ENCODE measurements around the gene PNPLA6. TPM values are rescaled to one million over a fixed set of nuclear protein-coding genes. Genes with fewer than 3 reads are reported as not detected.
A peak's percentile ranks its signal among the peaks of the same experiment; 100 is the strongest.
"Not testable (repeated sequence)": the region's sequence is repeated elsewhere in the genome, so short reads cannot be mapped to it uniquely, and the experiment has no call there.

PNPLA6 gene
- total RNA-seq, 3 donors from 2014 or later, result 85.7 to 136 (median 121) TPM

DNA sequence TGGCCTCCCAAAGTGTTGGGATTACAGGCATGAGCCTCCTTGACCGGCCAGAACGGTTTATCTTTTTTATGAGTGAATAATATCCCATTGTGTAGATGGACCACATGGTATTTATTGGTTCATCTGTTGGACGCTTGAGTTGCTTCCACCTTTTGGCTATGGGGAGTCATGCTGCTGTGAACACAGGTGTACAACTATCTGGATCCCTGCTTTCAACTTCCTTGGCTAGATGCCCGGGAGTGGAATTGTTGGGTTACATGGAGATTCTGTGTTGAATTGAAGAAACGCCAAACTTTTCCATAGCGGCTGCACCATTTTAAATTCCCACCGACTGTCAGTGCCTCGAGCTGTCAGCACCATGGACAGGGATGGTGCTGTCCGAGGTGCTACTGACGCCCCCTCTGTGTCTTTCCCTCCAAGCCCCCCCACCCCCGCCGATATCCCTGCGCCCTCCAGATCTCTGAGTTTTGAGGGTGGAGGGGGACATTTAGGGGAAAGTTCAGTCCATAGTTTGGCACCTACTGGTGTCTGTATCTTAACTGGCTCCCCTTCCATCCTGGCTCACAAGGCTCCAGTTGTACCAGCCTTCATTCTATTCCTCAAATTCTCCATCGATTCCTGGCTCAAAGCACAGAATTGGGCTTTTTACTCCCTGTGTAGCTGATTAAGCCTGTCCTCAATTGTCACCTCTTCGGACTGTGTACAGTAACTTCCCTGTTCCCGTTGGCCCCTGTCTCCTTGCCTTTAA, 27.3 kb downstream of the PNPLA6 start:
- no peaks in the 10 kb centered on the region for H3K36me3 ChIP-seq (ENCODE audit: low read depth)
- no peak overlapping the region for H3K4me3 ChIP-seq
- H3K4me1 ChIP-seq (ENCODE audit: low read depth), result no peaks in the 10 kb centered on the region
- no peak for ATAC-seq
- intact Hi-C loops (cut with DNase I, micrococcal nuclease), result no loop called here
- no peaks in the 10 kb centered on the region for H3K9me3 ChIP-seq
- TF ChIP-seq, protein P1, sequence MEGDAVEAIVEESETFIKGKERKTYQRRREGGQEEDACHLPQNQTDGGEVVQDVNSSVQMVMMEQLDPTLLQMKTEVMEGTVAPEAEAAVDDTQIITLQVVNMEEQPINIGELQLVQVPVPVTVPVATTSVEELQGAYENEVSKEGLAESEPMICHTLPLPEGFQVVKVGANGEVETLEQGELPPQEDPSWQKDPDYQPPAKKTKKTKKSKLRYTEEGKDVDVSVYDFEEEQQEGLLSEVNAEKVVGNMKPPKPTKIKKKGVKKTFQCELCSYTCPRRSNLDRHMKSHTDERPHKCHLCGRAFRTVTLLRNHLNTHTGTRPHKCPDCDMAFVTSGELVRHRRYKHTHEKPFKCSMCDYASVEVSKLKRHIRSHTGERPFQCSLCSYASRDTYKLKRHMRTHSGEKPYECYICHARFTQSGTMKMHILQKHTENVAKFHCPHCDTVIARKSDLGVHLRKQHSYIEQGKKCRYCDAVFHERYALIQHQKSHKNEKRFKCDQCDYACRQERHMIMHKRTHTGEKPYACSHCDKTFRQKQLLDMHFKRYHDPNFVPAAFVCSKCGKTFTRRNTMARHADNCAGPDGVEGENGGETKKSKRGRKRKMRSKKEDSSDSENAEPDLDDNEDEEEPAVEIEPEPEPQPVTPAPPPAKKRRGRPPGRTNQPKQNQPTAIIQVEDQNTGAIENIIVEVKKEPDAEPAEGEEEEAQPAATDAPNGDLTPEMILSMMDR (IDR thresholded peaks at IDR 0.05), result no peak
- DNase-seq, result no peak

DNA sequence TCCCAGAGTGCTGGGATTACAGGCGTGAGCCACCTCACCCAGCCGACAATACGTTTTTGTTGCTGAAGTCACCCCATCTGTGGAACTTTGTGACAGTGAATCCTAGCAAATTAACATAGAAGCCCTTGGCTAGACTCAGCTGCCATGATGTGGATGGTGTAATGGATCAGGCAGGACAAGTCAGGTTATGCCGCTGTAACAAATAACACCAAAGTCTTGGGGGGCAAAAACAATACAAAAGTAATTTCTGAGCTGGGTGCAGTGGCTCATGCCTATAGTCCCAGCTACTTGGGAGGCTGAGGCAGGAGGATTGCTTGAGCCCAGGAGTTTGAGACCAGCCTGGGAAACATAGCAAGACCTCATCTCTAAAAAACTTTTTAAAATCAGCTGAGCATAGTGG, 29.3 kb downstream of the PNPLA6 start:
- no peak for DNase-seq
- ATAC-seq, result no peak
- H3K4me1 ChIP-seq (ENCODE audit: low read depth), result no peaks in the 10 kb centered on the region
- intact Hi-C loops (cut with DNase I, micrococcal nuclease), result loop anchor here in 1 of 2 donors (5.0 kb wide), 1 partner anchor 117 kb away; the partner anchor contains the start of gene TRAPPC5
- no peak overlapping the region for H3K4me3 ChIP-seq
- H3K36me3 ChIP-seq (ENCODE audit: low read depth), result no peaks in the 10 kb centered on the region
- no peaks in the 10 kb centered on the region for H3K9me3 ChIP-seq
- TF ChIP-seq, protein P1 (IDR thresholded peaks at IDR 0.05), result no peak

DNA sequence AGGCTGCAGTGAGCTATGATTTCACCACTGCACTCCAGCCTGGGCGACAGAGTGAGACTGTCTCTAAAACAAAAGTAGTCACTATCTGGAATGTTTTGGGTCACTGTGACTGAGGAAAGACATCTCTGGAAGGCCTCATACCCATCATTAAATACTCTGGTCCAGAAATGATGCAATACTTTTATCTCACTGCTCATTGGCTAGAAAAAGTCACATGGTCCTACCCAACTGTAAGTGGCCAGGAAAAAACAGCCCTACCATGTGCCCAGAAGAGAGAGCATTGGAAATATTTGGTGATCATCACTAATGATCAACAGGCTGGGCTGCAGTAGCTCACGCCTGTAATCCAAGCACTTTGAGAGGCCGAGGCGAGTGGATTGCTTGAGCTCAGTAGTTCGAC, 29.8 kb downstream of the PNPLA6 start:
- TF ChIP-seq, protein P1 (IDR thresholded peaks at IDR 0.05), result no peak

DNA sequence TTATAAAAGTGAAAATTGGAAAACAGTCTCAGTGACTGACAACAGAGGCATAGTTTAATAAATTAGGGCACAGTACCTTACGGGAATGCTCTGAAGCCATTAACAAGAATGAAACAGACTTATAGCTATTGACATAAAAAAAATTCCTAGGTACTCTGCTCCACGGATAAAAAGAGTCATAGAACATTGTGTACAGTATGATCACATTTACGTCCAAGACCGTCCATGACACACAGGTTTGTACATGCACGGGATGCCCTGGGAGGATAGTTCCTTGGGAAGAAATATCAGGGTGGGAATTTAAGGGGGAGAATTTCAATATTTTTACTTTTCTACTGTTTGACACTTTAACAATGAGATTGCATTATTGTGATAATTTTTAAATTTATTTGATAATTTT, 35.2 kb downstream of the PNPLA6 start:
- intact Hi-C loops (cut with DNase I, micrococcal nuclease), result no loop called here
- H3K9me3 ChIP-seq, result no peaks in the 10 kb centered on the region

More for the DNA sequence above, 29.8 kb downstream of the PNPLA6 start:
- intact Hi-C loops (cut with DNase I, micrococcal nuclease), result loop anchor here in 1 of 2 donors (5.0 kb wide), 1 partner anchor 117 kb away; the partner anchor contains the start of gene TRAPPC5
- Histone ChIP-seq H3K36me3 (ENCODE audit: low read depth) (no peaks in the 10 kb centered on the region), H3K4me3 (no peak overlapping the region), H3K9me3 (no peaks in the 10 kb centered on the region), H3K4me1 (ENCODE audit: low read depth) (no peaks in the 10 kb centered on the region)
- ATAC-seq (no peak), DNase-seq (no peak)

DNA sequence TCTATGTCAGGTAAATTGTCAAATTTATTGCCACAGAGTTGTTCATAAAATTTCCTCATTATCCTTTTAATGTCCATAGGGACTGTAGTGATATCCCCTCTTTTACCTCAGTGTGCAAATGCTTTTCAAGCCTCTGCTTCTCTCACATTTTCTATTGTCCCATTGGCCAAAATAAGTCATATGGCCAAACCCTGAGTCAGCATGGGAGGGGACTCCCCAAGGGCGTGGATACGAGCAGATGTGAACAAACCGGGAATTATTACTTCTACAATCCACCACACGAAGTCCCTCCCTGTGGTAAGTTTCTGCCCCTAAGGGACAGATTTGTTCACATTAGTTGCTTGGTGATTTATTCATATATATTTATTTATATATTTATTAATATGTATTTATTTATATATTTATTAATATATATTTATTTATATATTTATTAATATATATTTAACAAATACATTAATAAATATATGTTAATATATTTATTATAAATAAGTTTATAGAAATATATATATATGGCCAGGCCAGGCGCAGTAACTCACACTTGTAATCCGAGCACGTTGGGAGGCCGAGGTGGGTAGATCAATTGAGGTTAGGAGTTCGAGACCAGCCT, 40.0 kb downstream of the PNPLA6 start:
- H3K9me3 ChIP-seq, result no peaks in the 10 kb centered on the region
- intact Hi-C loops (cut with DNase I, micrococcal nuclease), result no loop called here
- no peaks in the 10 kb centered on the region for H3K4me1 ChIP-seq (ENCODE audit: low read depth)
- TF ChIP-seq, protein P1 (IDR thresholded peaks at IDR 0.05), result no peak
- DNase-seq (no peak), ATAC-seq (peak; percentile 64)
- no peak overlapping the region for H3K4me3 ChIP-seq
- no peaks in the 10 kb centered on the region for H3K36me3 ChIP-seq (ENCODE audit: low read depth)

More for the DNA sequence above, 35.2 kb downstream of the PNPLA6 start:
- DNase-seq, result no peak
- TF ChIP-seq, protein P1 (IDR thresholded peaks at IDR 0.05), result no peak
- Histone ChIP-seq H3K4me3 (no peak overlapping the region), H3K4me1 (ENCODE audit: low read depth) (no peaks in the 10 kb centered on the region), H3K36me3 (ENCODE audit: low read depth) (no peaks in the 10 kb centered on the region)
- ATAC-seq, result no peak

DNA sequence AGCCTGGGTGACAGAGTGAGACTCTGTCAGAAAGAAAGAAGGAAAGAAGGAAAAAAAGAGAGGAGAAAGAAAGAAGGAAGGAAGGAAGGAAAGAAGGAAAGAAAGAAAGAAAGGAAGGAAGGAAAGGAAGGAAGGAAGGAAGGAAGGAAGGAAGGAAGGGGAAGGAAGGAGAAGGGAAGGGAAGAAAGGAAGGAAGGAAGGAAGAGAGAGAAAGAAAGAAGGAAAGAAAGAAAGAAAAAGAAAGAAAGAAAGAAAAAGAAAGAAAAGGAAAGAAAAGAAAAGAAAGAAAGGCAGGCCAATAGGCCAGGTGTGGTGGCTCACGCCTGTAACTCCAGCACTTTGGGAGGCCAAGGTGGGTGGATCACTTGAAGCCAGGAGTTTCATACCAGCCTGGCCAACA, 41.9 kb downstream of the PNPLA6 start:
- DNase-seq; intact Hi-C loops (cut with DNase I, micrococcal nuclease); ATAC-seq: not testable (repeated sequence)

More for the DNA sequence above, 41.9 kb downstream of the PNPLA6 start:
- not testable (repeated sequence) for H3K9me3 ChIP-seq; H3K4me1 ChIP-seq (ENCODE audit: low read depth); H3K36me3 ChIP-seq (ENCODE audit: low read depth); H3K4me3 ChIP-seq
